DMS114 treated with DMSO at 0.1 percent for 48 hours (cell line): ENCODE results near the gene BHLHE23.

ENCODE experiments used
- DNase-seq: peaks from one replicate; lab custom pipeline; 2025; ENCODE audit not compliant: unreplicated experiment; lab: John Stamatoyannopoulos, UW

Gene BHLHE23

DNA sequence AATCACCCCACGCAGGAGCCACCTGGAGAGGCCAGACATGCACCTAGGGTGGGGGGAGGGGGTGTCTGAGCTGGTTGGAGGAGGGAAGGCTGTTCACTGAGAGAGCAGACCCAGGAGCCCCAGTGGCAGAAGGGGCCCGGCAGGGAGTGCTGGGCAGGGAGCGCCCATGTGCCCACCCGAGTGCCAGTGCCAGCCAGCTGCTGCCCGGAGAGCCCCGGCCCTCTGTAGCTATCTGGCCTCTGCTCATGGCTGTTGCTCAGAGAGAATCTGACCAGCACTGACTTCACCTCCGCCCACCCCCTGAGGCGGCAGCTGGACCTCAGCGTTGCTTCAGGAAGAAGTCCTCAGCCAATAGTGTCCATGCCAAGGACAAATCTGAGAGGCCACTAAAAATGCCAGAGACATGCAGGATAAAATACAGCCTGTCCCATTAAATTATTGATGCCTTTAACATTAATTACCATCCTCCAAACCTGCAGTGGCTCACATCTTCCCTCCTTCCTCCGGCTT, 31.5 kb downstream of the BHLHE23 start:
- no peak for DNase-seq

GRCh38 chr20:62972845-62973745, 33.7 kb downstream of the BHLHE23 start:
- DNase-seq, result no peak

DNA sequence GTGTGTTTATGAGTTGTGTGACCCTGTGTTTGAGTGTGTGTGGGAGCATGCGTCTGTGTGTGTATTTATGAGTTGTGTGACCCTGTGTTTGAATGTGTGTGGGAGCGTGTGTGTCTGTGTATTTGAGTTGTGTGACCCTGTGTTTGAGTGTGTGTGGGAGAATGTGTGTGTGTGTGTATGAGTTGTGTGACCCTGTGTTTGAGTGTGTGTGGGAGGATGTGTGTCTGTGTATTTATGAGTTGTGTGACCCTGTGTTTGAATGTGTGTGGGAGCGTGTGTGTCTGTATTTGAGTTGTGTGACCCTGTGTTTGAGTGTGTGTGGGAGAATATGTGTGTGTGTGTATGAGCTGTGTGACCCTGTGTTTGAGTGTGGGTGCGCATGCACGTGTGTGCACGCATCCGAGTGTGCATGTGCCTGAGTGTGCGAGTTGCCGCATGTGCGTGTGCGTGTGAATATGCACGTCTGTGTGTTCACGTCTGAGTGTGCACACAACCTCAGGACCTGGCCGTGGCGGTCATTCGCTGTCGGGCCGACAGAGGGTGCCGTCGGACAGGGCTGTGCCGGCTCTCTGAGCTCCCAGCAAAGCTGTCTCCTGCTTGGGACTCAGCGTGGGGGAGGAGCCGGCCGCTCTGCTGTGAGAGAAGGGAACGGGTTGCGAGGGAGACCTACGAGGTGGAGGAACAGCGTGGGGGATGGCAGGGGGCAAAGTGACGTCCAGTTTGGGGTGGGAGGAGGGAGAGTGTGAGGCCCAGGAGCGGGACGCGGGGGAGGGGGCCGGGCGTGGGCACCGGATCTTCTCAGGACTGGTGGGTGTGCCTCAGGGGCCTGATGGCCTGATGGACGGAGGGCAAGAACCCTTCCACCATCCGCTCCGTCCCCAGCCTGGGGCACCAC, 34.6 kb downstream of the BHLHE23 start:
- peak; percentile 70 for DNase-seq

DNA sequence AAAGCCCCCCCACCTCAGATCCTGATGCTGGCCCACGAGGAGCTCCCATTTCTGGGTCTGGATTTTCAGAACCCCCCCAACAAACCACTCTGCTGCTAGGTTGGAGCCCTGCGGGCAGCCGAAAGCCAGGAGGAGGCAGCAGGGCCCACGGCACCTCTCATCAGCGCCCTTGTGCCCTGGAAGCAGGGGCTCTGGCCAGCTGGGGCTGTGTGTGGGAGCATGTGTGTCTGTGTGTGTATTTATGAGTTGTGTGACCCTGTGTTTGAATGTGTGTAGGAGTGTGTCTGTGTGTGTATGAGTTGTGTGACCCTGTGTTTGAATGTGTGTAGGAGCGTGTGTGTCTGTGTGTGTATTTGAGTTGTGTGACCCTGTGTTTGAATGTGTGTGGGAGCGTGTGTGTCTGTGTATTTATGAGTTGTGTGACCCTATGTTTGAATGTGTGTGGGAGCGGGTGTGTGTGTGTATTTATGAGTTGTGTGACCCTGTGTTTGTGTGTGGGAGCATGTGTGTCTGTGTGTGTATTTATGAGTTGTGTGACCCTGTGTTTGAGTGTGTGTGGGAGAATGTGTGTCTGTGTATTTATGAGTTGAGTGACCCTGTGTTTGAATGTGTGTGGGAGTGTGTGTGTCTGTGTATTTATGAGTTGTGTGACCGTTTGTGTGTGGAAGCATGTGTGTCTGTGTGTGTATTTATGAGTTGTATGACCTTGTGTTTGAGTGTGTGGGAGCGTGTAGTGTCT, 35.4 kb downstream of the BHLHE23 start:
- no peak for DNase-seq

DNA sequence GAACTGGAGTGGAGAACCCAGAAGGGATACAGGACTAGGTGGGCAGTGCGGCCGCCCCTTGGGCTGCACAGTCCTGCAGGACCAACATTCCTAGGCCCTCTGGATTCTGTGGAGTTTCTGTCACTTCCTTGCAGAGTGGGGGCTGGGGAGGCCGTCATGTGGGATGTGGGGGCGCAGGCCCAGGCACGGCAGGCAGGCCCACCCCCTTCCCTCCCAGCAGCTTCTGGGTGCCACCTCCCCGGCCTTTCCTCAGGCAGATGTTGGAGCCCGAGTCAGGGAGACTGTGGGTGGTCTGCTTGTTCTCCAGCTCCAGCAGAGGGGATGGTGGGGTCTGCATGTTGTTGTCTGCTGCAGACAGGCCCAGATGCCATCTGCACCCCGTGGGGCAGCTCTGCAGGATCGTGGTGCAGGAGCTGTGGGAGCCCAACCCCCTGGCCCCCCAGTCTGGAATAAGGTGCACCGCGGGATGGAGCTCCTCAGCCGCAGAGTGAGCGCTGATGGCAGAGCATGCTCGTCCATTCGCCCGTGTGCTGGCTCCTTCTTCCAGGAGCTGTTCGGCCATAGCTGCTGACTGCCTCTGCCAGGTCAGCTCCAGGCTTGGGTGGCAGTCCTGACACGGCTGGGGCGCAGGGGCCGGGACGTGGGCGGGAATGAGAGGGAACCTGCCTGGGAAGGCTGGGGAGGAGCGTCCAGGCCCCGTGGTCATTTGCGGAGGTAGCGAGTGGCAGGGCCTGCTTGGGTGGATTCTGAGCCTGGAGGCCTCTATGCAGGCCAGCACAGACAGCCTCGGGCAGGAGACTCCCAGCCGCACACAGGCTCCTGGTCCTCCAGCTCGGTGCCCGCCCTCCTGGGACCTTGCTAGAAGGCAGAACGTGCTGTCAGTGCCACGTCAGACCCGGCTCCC, 36.2 kb downstream of the BHLHE23 start:
- no peak for DNase-seq

DNA sequence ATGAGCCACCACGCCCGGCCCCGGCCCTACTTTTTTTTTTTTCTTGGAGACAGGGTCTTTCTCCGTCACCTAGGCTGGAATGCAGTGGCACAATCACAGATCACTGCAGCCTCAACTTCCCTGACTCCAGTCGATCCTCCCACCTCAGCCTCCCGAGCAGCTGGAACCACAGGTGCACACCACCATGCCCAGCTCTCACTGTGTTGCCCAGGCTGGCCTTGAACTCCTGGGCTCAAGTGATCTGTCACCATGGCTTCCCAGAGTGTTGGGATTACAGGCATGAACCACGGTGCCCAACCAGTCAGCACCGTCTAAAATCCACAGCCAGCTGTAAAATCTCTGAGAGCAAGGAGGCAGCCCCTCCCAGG, 36.8 kb downstream of the BHLHE23 start:
- DNase-seq, result no peak

- no peak for DNase-seq
Measured at GRCh38 chr20:62969179-62969760, 37.5 kb downstream of the BHLHE23 start.

GRCh38 chr20:62968378-62969178, 38.2 kb downstream of the BHLHE23 start:
- no peak for DNase-seq

DNA sequence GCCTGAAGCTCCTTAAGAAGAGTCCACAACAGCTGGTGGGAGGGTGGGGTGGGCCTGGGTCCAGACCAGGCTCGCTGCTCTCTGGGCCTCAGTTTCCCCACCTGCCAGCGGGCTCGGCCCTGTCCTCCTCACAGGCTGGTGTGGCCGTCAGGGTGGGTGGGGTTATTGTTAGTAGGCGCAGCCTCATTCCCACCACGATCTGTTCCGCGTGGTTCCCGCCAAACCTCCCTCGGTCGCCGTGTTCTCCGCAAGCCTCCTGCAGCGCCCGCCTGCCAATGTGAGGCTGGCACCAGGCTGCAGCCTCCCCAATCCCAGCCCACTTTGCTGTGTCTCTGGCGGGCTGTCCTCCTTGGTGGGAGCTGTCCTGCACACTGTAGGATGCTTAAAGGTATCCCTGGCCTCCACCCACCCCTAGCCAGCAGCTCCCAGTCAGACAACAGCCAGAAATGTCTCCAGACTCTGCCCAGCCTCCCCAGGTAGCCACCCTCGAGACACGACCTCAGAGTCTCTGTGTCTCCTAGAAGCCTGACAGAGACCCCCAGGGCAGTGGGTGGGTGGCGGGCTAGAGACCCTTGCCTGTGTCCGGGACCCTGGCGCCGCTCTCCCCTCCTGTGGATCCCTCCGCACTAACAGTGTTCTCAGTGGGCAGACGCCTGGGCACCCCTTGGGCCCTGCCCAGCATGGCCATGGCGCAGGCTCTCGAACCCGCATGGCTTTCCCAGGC, 39.0 kb downstream of the BHLHE23 start:
- DNase-seq, result no peak

- no peak for DNase-seq
Measured at GRCh38 chr20:62967149-62967501, 39.6 kb downstream of the BHLHE23 start.

DNA sequence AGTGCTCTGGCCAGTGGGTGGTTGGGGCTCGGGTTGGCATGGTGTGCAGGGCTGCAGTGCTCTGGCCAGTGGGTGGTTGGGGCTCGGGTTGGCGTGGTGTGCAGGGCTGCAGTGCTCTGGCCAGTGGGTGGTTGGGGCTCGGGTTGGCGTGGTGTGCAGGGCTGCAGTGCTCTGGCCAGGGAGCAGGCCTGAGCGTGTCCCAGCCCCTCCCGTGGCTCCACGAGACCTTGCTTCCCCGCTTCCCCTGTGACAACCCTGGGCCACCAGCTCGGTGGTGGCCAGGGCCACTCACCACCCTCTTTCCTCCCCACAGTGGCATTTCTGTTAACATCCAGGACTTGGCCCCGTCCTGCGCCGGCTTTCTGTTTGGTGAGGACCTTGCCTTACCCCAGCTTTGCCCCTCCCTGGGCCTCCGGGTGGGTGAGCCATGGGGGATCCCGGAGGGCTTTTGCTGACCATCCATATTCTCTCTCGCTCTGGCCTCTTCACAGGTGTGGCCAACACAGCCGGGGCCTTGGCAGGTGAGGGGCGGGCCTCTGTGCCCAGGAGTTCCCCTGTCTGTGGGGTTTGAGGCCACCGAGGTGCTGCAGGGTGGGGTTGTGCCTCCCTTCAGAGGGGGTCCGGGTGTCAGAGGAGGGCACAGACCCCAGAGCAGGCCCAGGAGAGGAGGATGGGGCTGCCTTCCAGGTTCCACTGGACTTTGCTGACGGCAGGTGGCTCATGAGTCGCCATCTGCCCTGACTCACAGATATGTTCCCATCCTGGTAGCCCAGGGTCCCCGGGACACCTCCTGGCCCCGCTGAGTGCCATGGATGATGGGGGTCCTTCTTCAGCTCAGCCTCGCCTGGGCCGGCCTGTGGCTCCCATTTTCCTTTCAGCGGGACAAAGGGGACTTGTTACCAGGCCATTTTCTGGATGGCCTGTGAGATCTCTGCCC, 40.3 kb downstream of the BHLHE23 start:
- no peak for DNase-seq

DNA sequence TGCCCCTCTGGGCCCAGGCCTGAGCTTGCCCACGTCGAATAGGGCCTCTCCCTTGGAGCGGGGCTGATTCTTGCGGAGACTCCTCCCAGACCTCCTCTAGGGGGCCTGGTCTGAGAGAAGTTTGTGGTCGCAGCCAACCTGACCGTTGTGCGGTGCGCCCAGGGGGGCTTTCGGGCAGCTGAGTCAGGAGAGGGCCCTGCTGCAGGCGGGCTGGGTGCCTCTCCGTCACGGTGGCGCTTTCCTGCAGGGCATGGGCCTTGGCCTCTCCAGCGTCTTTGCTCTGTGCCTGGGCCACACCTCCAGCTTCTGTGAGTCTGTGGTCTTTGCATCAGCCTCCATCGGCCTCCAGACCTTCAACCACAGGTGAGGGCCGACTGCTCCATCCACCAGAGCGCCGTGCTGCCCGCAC, 41.4 kb downstream of the BHLHE23 start:
- no peak for DNase-seq

DNA sequence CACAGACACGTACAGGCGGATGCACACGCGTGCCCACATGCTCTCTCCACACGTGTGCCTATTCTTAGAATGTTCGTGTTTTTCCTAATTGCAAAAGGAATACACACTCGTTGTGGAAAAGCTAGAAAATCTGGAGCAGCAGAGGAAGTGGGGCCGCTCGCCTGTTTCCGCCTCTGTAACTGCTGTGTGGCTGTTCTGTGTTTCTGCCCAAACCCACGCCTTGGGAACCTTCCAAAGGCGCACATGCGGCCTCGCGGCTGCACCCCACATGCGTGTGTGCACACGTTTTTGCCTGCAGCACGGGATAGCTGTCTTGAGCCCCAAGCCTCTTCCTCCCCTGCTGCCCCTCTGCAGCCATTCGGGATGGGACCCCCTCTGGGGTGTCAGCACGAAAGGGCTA, 42.1 kb downstream of the BHLHE23 start:
- DNase-seq, result no peak

DNA sequence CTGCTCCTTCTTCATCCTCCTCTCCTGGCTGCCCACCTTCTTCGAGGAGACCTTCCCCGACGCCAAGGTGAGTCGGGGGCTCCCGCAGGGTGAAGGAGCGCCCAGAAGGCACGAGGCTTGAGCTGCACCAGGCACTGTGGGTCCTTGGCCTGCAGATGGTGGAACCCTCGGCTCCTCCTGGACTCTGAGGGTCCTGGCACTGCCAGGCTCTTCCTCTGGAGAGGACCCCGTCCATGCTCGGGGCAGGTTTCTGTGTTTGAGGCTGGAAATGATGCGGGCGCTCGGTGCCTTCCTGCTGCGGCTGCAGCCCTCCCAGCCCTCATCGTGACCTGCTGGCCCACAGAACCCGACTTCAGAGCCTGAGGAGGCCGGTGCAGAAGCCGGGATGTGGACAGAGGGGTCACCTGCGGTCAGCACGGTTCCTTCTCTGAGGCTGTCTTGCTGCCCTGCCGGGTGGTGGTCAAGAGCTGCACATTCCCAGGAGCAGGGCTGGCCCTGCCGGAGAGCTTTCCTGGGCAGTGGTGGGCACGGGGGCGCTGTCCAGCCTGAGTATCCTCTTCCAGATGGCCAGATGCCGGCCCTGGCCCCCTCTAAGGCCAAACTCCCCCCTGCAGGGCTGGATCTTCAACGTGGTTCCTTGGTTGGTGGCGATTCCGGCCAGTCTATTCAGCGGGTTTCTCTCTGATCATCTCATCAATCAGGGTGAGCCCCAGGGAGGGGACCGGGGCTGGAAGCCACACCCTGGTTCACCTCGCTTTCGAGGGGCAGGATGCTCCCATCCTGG, 43.0 kb downstream of the BHLHE23 start:
- DNase-seq, result no peak

GRCh38 chr20:62962891-62963613, 43.7 kb downstream of the BHLHE23 start:
- no peak for DNase-seq
